HCT116 (cell line): Measurements from ENCODE around the gene ALPL. TPM values are rescaled to one million over a fixed set of nuclear protein-coding genes. Genes with fewer than 3 reads are reported as not detected.

Experiments
- ATAC-seq: fragments of 200-7000 bp; cut with Tn5 transposase; 2 replicates; pipeline ENCODE4 v1.9.1; 2020; ENCODE audit warnings: mild to moderate bottlenecking, moderate library complexity
- BruUV-seq: library from RNA; stranded (reverse); fragments of 400-500 nt; replicated peaks from 2 replicates; lab custom pipeline; 2021; lab: Mats Ljungman, UMichigan
- CTCF ChIA-PET: fragments of 300-600 bp; sonication (Branson Sonifier 250); formaldehyde crosslinking; loops from one replicate; lab custom pipeline; 2021; ENCODE audit warnings: antibody characterized with exemption; lab: Charles Lee
- POLR2A ChIA-PET: fragments of 300-600, 350-600 bp; sonication (Branson Sonifier 250); formaldehyde crosslinking; loops from one replicate; lab custom pipeline; 2021; ENCODE audit warnings: antibody characterized with exemption; lab: Charles Lee
- RAD21 ChIA-PET, 2 experiments: fragments of 300-600 bp; sonication (Branson Sonifier 250); formaldehyde crosslinking; loops; one replicate each; lab custom pipeline; 2023; ENCODE audit warnings: low total read pairs in 2 of 2; ENCODE audit not compliant: uncharacterized antibody in 2 of 2, unreplicated experiment in 2 of 2, low non-redundant PET in 1 of 2; lab: Charles Lee
- DNase-seq: peaks from one replicate; pipeline ENCODE4 v3.0.0-alpha.2; 2010; ENCODE audit warnings: low read depth, low spot score
- H2AFZ ChIP-seq: fragments of 200-600 bp; shearing (Covaris generic), sonication (generic); 2 replicates; pipeline ENCODE4 v1.6.1; 2017; ENCODE audit warnings: low read depth, mixed run types, mixed read lengths, antibody characterized with exemption, low read length; ENCODE audit not compliant: poor library complexity, severe bottlenecking
- H3K27ac ChIP-seq: 2 replicates; pipeline ENCODE4 v1.5.1; 2012; ENCODE audit warnings: low read depth, low read length
- H3K27me3 ChIP-seq: fragments of 200-600 bp; sonication (generic); 2 replicates; pipeline ENCODE4 v1.6.1; 2016; ENCODE audit warnings: mixed run types, low read length, mixed read lengths; ENCODE audit not compliant: insufficient read depth
- H3K36me3 ChIP-seq, 2 experiments: fragments of 200-500 bp in 1 of 2; fragments of 200-600 bp in 1 of 2; sonication (Bioruptor generic) in 1 of 2; sonication (generic) in 1 of 2; 2 replicates each; pipeline versions ENCODE4 v1.5.1 to v1.6.1; 2014 to 2016; ENCODE audit warnings: low read length in 2 of 2, inconsistent platforms in 1 of 2, mixed read lengths in 1 of 2, mixed run types in 1 of 2; ENCODE audit not compliant: insufficient read depth in 2 of 2, control insufficient read depth in 1 of 2
- H3K4me1 ChIP-seq, 2 experiments: fragments of 200-600 bp in 1 of 2; sonication (generic) in 1 of 2; 2 replicates each; pipeline versions ENCODE4 v1.5.1 to v1.6.1; 2012 to 2017; ENCODE audit warnings: low read length in 2 of 2, inconsistent platforms in 1 of 2, mild to moderate bottlenecking in 1 of 2, mixed read lengths in 1 of 2, mixed run types in 1 of 2, moderate library complexity in 1 of 2; ENCODE audit not compliant: insufficient read depth in 2 of 2, control insufficient read depth in 1 of 2
- H3K4me2 ChIP-seq: fragments of 200-600 bp; sonication (generic); 2 replicates; pipeline ENCODE4 v1.6.1; 2017; ENCODE audit warnings: mixed run types, low read length, mixed read lengths
- H3K4me3 ChIP-seq, 2 experiments: fragments of 200-600 bp in 1 of 2; sonication (generic) in 1 of 2; replicated peaks in 1 of 2; 2 replicates each; pipeline ENCODE4 v1.5.1; 2011 to 2016; ENCODE audit warnings: low read length in 2 of 2, control low read depth in 1 of 2, low read depth in 1 of 2, mild to moderate bottlenecking in 1 of 2, mixed read lengths in 1 of 2, mixed run types in 1 of 2
- H3K79me2 ChIP-seq: fragments of 200-600 bp; sonication (generic); 2 replicates; pipeline ENCODE4 v1.6.1; 2017; ENCODE audit warnings: mild to moderate bottlenecking, mixed run types, low read length, moderate library complexity, mixed read lengths; ENCODE audit not compliant: insufficient read depth
- H3K9ac ChIP-seq: fragments of 200-600 bp; sonication (generic); 2 replicates; pipeline ENCODE4 v1.6.1; 2016; ENCODE audit warnings: low read length, mixed read lengths
- H3K9me2 ChIP-seq: fragments of 200-600 bp; sonication (generic), shearing (Covaris generic); 2 replicates; pipeline ENCODE4 v1.6.1; 2017; ENCODE audit warnings: mixed run types, mild to moderate bottlenecking, moderate library complexity; ENCODE audit not compliant: insufficient read depth
- H3K9me3 ChIP-seq, 2 experiments: fragments of 200-500 bp in 1 of 2; fragments of 200-600 bp in 1 of 2; sonication (Bioruptor generic) in 1 of 2; sonication (generic) in 1 of 2; 2 replicates each; pipeline ENCODE4 v1.6.1; 2014 to 2017; ENCODE audit warnings: low read length in 2 of 2, mixed read lengths in 2 of 2, inconsistent platforms in 1 of 2, low read depth in 1 of 2, mild to moderate bottlenecking in 1 of 2, mixed run types in 1 of 2, moderate library complexity in 1 of 2; ENCODE audit not compliant: control insufficient read depth in 1 of 2, insufficient read depth in 1 of 2
- H4K20me1 ChIP-seq: fragments of 200-600 bp; sonication (generic), shearing (Covaris generic); 2 replicates; pipeline ENCODE4 v1.6.1; 2017; ENCODE audit warnings: mixed run types, mild to moderate bottlenecking, moderate library complexity; ENCODE audit not compliant: insufficient read depth
- EGR1 ChIP-seq: IDR thresholded peaks from 2 replicates; pipeline ENCODE4 v1.6.1; 2012; ENCODE audit warnings: low read depth
- ELF1 ChIP-seq: IDR thresholded peaks from 2 replicates; pipeline ENCODE4 v1.6.1; 2012; ENCODE audit warnings: low read depth, borderline replicate concordance
- EZH2 ChIP-seq: fragments of 200-600 bp; sonication (generic); IDR thresholded peaks from 2 replicates; pipeline ENCODE4 v1.6.1; 2017; ENCODE audit warnings: antibody characterized with exemption, mixed run types
- MAX ChIP-seq: IDR thresholded peaks from 2 replicates; pipeline ENCODE4 v1.6.1; 2012
- POLR2AphosphoS5 ChIP-seq: IDR thresholded peaks from 2 replicates; pipeline ENCODE4 v1.6.1; 2011; ENCODE audit warnings: mild to moderate bottlenecking, low read depth, low read length, moderate library complexity
- SIN3A ChIP-seq: IDR thresholded peaks from 2 replicates; pipeline ENCODE4 v1.6.1; 2012; ENCODE audit warnings: low read depth
- SP1 ChIP-seq: IDR thresholded peaks from 2 replicates; pipeline ENCODE4 v1.6.1; 2012; ENCODE audit warnings: low read depth
- SRF ChIP-seq: IDR thresholded peaks from 2 replicates; pipeline ENCODE4 v1.6.1; 2012; ENCODE audit warnings: low read depth
- YY1 ChIP-seq: IDR thresholded peaks from 2 replicates; pipeline ENCODE4 v1.6.1; 2011; ENCODE audit warnings: low read length, low read depth, moderate library complexity, mild to moderate bottlenecking; ENCODE audit not compliant: insufficient replicate concordance; ENCODE audit errors: extremely low read depth
- ZBTB33 ChIP-seq: IDR thresholded peaks from 2 replicates; pipeline ENCODE4 v1.6.1; 2011; ENCODE audit warnings: mild to moderate bottlenecking, low read length, moderate library complexity; ENCODE audit not compliant: insufficient replicate concordance; ENCODE audit errors: extremely low read depth
- ZFX ChIP-seq: fragments of 450-650 bp; IDR thresholded peaks from 2 replicates; pipeline ENCODE4 v1.6.1; 2017
- ZNF274 ChIP-seq: fragments of 200-500 bp; sonication (Bioruptor generic); IDR thresholded peaks from 2 replicates; pipeline ENCODE4 v1.6.1; 2014; ENCODE audit warnings: mild to moderate bottlenecking, low read depth, low read length, inconsistent platforms
- intact Hi-C: fragments of 100-400 bp; cut with micrococcal nuclease; formaldehyde crosslinking; loops from 2 replicates; pipeline ENCODE4 v1.10.0; 2022
- total RNA-seq: library from RNA; stranded (reverse); gene quantifications from one replicate; pipeline ENCODE4 v1.2.1, GENCODE V29; 2021; ENCODE audit not compliant: unreplicated experiment
- TF ChIP-seq, protein P1 (sequence below): IDR thresholded peaks from 2 replicates; pipeline ENCODE4 v1.6.1; 2012; ENCODE audit warnings: low read depth

The ALPL gene
- total RNA-seq, 1 experiment from 2014 or later = 0.61 TPM

GRCh38 chr1:21550097-21550496 is 40.9 kb downstream of the ALPL start:
- BruUV-seq = no TSS peak
- intact Hi-C loops = no loop called here

GRCh38 chr1:21550866-21551475 is 41.7 kb downstream of the ALPL start:
- Histone ChIP-seq H3K9me2 (no peaks in the 10 kb centered on the region), H3K4me3 (no peak overlapping the region), H3K9me3 (no peaks in the 10 kb centered on the region), H3K27me3 (peaks cover 9% of the 10 kb centered on the region; the same call in 1 of the 2 replicates), H3K9ac (no peak overlapping the region), H3K4me2 (no peak overlapping the region), H4K20me1 (no peaks in the 10 kb centered on the region), H3K79me2 (no peaks in the 10 kb centered on the region), H3K36me3 (no peaks in the 10 kb centered on the region), H2AFZ (no peak overlapping the region), H3K4me1 (no peaks in the 10 kb centered on the region), H3K27ac (no peak overlapping the region)
- RAD21 ChIA-PET = no interaction called here
- DNase-seq = no peak
- CTCF ChIA-PET = no interaction called here
- BruUV-seq = no TSS peak
- intact Hi-C loops = no loop called here
- no peak for ATAC-seq
- POLR2A ChIA-PET = no interaction called here
- TF ChIP-seq EZH2 = no peak
- no peak for TF ChIP-seq MAX
- no peak for TF ChIP-seq ZBTB33
- TF ChIP-seq, protein P1, sequence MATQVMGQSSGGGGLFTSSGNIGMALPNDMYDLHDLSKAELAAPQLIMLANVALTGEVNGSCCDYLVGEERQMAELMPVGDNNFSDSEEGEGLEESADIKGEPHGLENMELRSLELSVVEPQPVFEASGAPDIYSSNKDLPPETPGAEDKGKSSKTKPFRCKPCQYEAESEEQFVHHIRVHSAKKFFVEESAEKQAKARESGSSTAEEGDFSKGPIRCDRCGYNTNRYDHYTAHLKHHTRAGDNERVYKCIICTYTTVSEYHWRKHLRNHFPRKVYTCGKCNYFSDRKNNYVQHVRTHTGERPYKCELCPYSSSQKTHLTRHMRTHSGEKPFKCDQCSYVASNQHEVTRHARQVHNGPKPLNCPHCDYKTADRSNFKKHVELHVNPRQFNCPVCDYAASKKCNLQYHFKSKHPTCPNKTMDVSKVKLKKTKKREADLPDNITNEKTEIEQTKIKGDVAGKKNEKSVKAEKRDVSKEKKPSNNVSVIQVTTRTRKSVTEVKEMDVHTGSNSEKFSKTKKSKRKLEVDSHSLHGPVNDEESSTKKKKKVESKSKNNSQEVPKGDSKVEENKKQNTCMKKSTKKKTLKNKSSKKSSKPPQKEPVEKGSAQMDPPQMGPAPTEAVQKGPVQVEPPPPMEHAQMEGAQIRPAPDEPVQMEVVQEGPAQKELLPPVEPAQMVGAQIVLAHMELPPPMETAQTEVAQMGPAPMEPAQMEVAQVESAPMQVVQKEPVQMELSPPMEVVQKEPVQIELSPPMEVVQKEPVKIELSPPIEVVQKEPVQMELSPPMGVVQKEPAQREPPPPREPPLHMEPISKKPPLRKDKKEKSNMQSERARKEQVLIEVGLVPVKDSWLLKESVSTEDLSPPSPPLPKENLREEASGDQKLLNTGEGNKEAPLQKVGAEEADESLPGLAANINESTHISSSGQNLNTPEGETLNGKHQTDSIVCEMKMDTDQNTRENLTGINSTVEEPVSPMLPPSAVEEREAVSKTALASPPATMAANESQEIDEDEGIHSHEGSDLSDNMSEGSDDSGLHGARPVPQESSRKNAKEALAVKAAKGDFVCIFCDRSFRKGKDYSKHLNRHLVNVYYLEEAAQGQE = no peak
- TF ChIP-seq SP1 = no peak
- no peak for TF ChIP-seq POLR2AphosphoS5
- no peak for TF ChIP-seq SIN3A
- no peak for TF ChIP-seq ZFX
- TF ChIP-seq ZNF274 = no peak
- no peak for TF ChIP-seq ELF1
- no peak for TF ChIP-seq YY1

More at GRCh38 chr1:21550097-21550496, 40.9 kb downstream of the ALPL start:
- Histone ChIP-seq H3K9ac (no peak overlapping the region), H3K9me2 (no peaks in the 10 kb centered on the region), H4K20me1 (no peaks in the 10 kb centered on the region), H3K4me3 (no peak overlapping the region), H3K27ac (no peak overlapping the region), H3K36me3 (no peaks in the 10 kb centered on the region), H3K9me3 (no peaks in the 10 kb centered on the region), H3K4me2 (no peak overlapping the region), H3K4me1 (no peaks in the 10 kb centered on the region), H3K27me3 (peaks cover 9% of the 10 kb centered on the region; the same call in 1 of the 2 replicates), H3K79me2 (no peaks in the 10 kb centered on the region), H2AFZ (no peak overlapping the region)
- POLR2A ChIA-PET = no interaction called here
- RAD21 ChIA-PET = no interaction called here
- CTCF ChIA-PET = no interaction called here
- ATAC-seq (no peak), DNase-seq (no peak)
- TF ChIP-seq SIN3A (no peak), EGR1 (no peak), EZH2 (no peak), SRF (no peak)
